Measurements from ENCODE around the gene PELI1. TPM values are rescaled to one million over a fixed set of nuclear protein-coding genes. Genes with fewer than 3 reads are reported as not detected.
A peak's percentile ranks its signal among the peaks of the same experiment; 100 is the strongest.

PELI1 gene
- total RNA-seq, 1 experiment from 2014 or later = 90.7 TPM

GRCh38 chr2:64052463-64053241 is 91.6 kb downstream of the PELI1 start:
- no peak overlapping the region for H3K9ac ChIP-seq (ENCODE audit: low read length)
- no peaks in the 10 kb centered on the region for H3K36me3 ChIP-seq (ENCODE audit: insufficient read depth, low read length)
- H2AFZ ChIP-seq (ENCODE audit: low read length) = no peak overlapping the region
- H3K4me3 ChIP-seq (ENCODE audit: low read length) = no peak overlapping the region
- no peaks in the 10 kb centered on the region for H3K27me3 ChIP-seq (ENCODE audit: low read length)
- no peaks in the 10 kb centered on the region for H3K9me3 ChIP-seq (ENCODE audit: low read length)
- DNase-seq = no peak
- H3K27ac ChIP-seq (ENCODE audit: low read length) = no peak overlapping the region
- H3K9me2 ChIP-seq (replicated peaks; ENCODE audit: insufficient read depth, low read length) = no peaks in the 10 kb centered on the region
- peaks cover 26% of the 10 kb centered on the region for H3K4me1 ChIP-seq (ENCODE audit: low read length)
- no peaks in the 10 kb centered on the region for H3K79me2 ChIP-seq (ENCODE audit: low read length)
- H4K20me1 ChIP-seq (ENCODE audit: insufficient read depth, low read depth, low read length) = no peaks in the 10 kb centered on the region
- H3K4me2 ChIP-seq (ENCODE audit: low read depth, low read length, poor library complexity, severe bottlenecking) = no peak overlapping the region

GRCh38 chr2:64049633-64050220 is 94.5 kb downstream of the PELI1 start:
- Histone ChIP-seq H3K36me3 (ENCODE audit: insufficient read depth, low read length) (no peaks in the 10 kb centered on the region), H3K9me2 (replicated peaks; ENCODE audit: insufficient read depth, low read length) (no peaks in the 10 kb centered on the region), H3K9me3 (ENCODE audit: low read length) (no peaks in the 10 kb centered on the region), H3K4me3 (ENCODE audit: low read length) (no peak overlapping the region), H2AFZ (ENCODE audit: low read length) (no peak overlapping the region), H3K27me3 (ENCODE audit: low read length) (no peaks in the 10 kb centered on the region), H3K9ac (ENCODE audit: low read length) (no peak overlapping the region), H3K27ac (ENCODE audit: low read length) (no peak overlapping the region), H3K4me1 (ENCODE audit: low read length) (peaks cover 20% of the 10 kb centered on the region), H3K4me2 (ENCODE audit: low read depth, low read length, poor library complexity, severe bottlenecking) (peak overlapping the region; percentile 22), H4K20me1 (ENCODE audit: insufficient read depth, low read depth, low read length) (no peaks in the 10 kb centered on the region), H3K79me2 (ENCODE audit: low read length) (no peaks in the 10 kb centered on the region)
- DNase-seq = peak; percentile 91

GRCh38 chr2:64045938-64046337 is 98.3 kb downstream of the PELI1 start:
- H3K9me2 ChIP-seq (replicated peaks; ENCODE audit: insufficient read depth, low read length) = no peaks in the 10 kb centered on the region
- H3K27ac ChIP-seq (ENCODE audit: low read length) = no peak overlapping the region
- no peak overlapping the region for H3K4me3 ChIP-seq (ENCODE audit: low read length)
- H3K36me3 ChIP-seq (ENCODE audit: insufficient read depth, low read length) = no peaks in the 10 kb centered on the region
- no peak overlapping the region for H2AFZ ChIP-seq (ENCODE audit: low read length)
- H3K9ac ChIP-seq (ENCODE audit: low read length) = no peak overlapping the region
- no peaks in the 10 kb centered on the region for H3K79me2 ChIP-seq (ENCODE audit: low read length)
- H4K20me1 ChIP-seq (ENCODE audit: insufficient read depth, low read depth, low read length) = no peaks in the 10 kb centered on the region
- H3K9me3 ChIP-seq (ENCODE audit: low read length) = no peaks in the 10 kb centered on the region
- H3K4me1 ChIP-seq (ENCODE audit: low read length) = peaks cover 7% of the 10 kb centered on the region
- no peak overlapping the region for H3K4me2 ChIP-seq (ENCODE audit: low read depth, low read length, poor library complexity, severe bottlenecking)
- no peaks in the 10 kb centered on the region for H3K27me3 ChIP-seq (ENCODE audit: low read length)
- no peak for DNase-seq

Other genes with a start within 250 kb of the PELI1 start
- gene VPS54, start 125.0 kb downstream of the PELI1 start, total RNA-seq (2014; rRNA removed; shearing (Covaris generic); ENCODE audit: low replicate concordance) = 23.7 and 33.8 TPM in 2 replicates